Uterus (tissue), 2 donors: Measurements from ENCODE around the gene MAP3K20.

Source experiments
- CTCF ChIP-seq, 4 experiments: fragments of 200-600 bp in 2 of 4; fragments of 450-650 bp in 2 of 4; sonication (generic) in 2 of 4; IDR thresholded peaks; one replicate each; pipeline ENCODE4 v1.5.1; 2016 to 2019; ENCODE audit warnings: antibody characterized with exemption in 4 of 4, mild to moderate bottlenecking in 2 of 4, moderate library complexity in 1 of 4
- POLR2A ChIP-seq, 2 donors: fragments of 450-650 bp; IDR thresholded peaks; one replicate each; pipeline ENCODE4 v1.6.1; 2016; ENCODE audit warnings: antibody characterized with exemption in 2 of 2, mild to moderate bottlenecking in 1 of 2, moderate library complexity in 1 of 2

DNA sequence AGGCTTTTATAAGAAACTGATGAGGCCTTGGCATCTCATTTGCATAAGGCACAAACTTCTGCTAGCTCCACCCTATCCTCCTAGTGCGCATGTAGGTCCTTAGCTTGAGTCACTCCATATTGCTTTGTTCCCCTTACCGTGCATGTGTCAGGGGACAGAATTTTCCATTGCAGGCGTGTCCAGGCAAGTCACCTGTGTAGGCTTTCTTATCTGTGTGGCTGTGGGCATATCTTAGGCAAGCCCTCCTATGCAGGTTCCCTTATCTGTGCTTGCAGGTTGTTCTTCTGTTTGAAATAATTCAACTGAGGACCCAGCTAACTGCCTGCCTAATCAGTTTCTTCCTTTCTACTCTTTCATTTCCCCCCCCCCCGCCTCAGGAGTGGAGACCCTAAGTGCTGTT is 215.8 kb downstream of the MAP3K20 start:
- TF ChIP-seq CTCF (IDR thresholded peaks at IDR 0.05) (no peak), POLR2A (IDR thresholded peaks at IDR 0.05) (no peak)
